GM18526 (cell line): ENCODE results near the gene PRKG1.

Source experiments
- POLR2A ChIP-seq: IDR thresholded peaks from 3 replicates; pipeline ENCODE4 v1.6.1; 2011; ENCODE audit not compliant: insufficient read length; ENCODE audit errors: extremely low read depth

PRKG1 gene

DNA sequence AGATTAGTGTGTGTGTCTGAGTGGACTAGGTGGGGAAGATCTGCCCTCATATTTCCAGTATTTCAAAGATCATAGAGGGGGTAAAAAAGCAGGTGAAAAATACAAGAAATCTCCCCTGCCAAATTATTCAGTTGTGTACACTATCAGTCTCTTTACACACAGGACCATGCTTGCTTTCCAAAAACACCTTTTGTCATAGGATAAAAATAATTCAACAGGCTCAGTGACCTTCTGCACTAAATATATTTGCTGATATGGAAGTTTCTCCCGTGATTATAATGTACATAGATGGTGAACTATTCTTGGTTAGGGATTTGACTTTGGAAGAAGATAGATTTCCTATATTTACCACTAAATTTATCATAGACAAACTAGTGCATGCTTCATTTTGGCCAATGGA, 649.8 kb downstream of the PRKG1 start:
- no peak for TF ChIP-seq POLR2A

DNA sequence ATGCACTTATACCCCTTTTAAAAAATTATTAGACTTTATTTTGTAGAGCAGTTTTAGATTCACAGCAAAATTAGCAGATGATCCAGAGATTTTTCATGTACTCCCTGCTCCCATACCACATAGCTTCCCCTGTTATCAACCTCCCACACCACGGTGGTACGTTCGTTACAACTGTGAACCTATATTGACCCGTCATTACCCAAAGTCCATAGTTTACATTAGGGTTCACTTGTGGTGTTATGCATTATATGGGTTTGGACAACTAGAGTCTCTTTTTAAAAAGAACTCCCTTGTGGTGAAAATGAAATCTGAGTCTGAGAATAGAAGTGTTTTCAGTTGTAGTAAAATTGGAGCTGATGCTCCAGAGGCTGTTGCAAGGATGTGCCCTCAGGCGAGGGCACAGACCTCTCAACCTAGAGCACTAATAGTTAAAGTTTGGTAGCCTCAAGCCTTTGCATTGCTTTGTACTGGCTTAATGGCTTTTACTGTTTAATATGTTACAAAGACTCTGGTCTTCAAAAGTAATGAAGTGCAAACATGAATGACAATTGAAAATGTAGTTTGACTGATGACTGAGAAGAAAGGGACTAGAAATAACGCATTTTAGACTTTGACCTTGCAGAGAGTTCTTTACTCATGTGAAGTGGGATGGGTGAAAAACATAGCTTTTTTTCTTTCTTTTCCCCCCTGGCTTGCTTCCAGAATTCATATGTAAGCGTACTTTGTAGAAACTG, 655.7 kb downstream of the PRKG1 start:
- TF ChIP-seq POLR2A: no peak

DNA sequence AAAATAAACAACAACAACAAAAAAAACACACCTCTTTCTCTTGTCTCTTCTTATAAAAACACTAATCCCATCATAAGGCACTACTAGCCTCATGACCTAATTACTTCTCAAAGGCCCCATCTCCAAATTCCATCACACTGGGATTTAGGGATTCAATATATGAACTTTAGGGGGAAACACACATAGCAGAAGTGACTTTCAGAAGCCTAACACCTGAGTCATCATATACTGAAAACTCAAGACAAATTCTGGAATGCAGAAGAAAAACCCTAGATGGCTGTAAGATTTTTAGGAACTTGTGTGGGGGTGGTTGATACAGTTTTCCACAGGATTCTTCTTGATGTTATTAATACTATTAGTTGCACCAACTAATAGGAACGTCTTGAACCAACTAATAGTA, 658.8 kb downstream of the PRKG1 start:
- TF ChIP-seq POLR2A: no peak

DNA sequence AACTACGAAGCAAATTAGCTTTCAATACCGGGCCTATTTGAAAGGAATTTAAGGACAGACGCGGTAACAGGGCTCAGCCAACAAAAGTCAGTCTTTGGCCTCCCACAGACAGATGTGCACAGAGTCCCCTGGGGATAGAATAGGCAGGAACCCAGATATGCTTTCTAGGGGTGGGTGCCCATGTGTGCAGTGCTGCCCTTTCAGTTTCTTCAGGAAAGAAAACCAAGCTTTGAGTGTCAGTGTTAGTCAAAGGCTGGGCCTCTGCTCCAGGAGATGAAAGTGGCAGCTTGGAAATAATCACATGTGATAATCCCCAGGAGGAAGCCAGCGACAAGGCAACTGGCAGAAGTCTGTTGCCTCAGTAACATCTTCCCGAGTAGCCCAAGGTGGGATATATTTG, 668.9 kb downstream of the PRKG1 start:
- TF ChIP-seq POLR2A: no peak

DNA sequence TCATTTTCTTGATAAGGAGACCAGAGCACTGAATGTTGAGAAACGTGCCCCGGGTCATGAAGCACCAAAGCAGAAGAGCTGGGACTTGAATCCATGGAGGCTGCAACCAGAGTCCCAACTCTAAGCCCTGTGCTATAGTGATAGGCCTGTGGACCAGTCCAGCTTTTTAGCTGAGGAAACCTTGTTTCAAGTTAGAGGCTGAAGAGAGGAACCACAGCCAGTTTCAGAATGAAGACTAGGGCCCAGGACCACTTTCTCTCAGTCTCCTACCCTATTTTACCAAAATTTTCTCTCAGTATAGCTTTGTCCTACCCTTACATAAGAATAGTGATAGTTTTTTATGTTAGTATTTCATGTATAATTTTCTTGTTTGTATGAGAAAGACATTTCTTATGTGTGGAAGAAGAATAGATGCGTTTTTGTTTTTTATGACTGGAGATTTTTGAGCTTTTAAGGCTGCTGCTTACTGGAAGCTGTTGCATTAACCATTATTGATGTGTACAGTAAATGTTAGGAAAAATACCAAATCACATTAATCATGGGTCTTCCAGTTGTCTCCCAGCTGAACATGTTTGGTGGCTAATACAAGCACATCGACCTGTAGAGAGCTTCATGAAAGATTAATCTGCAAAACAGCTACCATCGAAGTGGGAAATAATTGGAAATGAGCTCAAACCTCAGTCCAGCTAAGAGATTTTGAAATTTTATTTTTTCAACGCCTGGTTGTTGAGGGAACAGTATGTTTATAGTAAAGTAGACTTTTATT, 670.1 kb downstream of the PRKG1 start:
- no peak for TF ChIP-seq POLR2A

DNA sequence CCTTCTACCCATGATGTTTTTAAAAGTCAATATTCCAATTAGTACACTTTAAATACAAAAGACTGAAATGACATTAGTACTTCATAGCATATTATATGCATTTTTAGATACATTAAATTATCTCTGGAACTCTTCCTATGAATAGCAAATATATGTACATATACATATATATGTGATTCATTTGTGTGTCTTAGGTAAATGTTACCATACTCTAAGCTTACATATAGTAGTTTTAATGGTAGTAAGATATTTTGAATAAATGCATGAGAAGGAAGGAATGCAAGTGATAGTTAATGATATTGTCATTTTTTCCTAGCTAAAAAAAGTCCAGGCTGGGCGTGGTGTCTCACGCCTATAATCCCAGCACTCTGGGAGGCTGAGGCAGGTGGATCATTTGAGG, 671.1 kb downstream of the PRKG1 start:
- TF ChIP-seq POLR2A: no peak

DNA sequence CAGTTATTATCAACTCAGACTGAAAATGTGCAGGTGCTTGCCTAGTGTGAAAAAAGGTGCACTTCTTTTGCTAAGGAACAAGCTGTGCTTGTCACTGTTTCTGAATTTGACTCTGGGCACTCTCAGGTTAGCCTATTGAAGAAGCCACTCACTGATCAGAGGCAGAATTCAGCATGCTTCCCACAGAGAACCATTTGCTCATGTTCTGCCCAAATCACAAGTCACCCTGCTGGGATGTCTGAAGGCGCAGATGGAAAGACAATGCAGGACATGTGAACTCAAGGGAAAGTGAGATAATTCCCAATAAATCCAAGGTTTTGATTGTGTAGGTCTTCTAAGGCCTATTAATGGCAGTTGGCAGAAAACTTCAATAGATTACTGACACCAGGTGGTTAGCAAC, 672.9 kb downstream of the PRKG1 start:
- TF ChIP-seq POLR2A: no peak

DNA sequence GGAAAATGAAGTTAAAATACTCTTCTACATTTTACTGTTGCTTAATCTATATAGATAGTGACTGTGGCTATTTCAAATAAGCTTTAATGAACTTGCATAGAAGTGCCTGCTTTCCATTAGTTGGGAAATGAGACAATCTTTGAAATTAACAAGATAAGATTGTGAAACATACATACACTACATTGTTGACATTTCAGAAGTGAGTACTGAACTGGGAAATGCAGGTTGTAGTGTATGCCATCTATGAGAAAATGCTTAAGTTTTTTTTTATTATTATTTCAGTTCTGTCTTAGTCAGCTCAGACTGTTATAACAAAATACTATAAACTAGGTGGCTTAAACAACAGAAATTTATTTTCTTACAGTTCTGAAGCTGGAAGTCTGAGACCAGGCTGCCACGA, 674.7 kb downstream of the PRKG1 start:
- no peak for TF ChIP-seq POLR2A

DNA sequence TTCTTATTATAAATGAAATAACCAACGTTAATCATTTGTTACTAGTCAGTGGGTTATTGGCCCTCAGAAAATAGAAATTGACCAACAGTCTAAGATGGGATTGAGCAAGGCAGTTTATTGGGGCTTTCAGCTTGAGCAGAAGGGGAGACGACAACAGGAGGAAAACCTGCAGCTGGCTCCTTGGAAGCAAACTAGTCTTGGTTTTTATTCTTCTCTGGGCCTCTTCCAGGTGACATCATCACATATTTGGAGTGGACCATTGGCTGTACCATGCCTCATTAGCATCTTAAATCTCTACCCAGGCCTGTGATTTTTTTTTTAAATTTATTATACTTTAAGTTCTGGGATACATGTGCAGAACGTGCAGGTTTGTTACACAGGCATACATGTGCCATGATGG, 684.1 kb downstream of the PRKG1 start:
- TF ChIP-seq POLR2A: no peak

DNA sequence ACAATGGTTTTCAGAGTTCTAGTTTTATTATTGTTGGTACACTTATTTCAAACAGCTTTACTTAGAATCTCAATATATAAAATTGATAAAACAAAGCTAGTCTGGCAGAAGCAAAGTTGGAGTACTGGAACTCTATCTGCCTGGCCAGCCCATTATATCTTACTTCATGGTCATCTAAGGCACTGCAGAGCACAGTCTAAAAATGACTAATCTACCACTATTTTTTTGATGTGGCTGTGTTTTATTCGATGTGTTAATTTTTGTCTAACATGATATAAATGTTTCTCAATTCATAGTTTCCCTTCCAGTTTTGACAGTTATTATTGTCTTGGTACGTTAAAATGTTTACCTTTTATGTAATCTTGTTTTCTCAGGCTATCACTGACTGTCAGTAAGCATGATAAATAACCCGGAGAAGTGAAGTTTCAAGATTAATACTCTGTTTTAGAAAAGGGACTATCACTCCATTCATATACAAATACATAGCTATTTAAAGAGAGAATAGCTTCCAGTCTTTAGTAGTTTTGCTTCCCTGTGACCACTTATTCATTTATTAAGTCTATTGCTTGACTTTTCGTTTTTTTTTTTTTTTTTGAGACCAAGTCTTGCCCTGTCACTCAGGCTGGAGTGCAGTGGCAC, 685.7 kb downstream of the PRKG1 start:
- TF ChIP-seq POLR2A: no peak

DNA sequence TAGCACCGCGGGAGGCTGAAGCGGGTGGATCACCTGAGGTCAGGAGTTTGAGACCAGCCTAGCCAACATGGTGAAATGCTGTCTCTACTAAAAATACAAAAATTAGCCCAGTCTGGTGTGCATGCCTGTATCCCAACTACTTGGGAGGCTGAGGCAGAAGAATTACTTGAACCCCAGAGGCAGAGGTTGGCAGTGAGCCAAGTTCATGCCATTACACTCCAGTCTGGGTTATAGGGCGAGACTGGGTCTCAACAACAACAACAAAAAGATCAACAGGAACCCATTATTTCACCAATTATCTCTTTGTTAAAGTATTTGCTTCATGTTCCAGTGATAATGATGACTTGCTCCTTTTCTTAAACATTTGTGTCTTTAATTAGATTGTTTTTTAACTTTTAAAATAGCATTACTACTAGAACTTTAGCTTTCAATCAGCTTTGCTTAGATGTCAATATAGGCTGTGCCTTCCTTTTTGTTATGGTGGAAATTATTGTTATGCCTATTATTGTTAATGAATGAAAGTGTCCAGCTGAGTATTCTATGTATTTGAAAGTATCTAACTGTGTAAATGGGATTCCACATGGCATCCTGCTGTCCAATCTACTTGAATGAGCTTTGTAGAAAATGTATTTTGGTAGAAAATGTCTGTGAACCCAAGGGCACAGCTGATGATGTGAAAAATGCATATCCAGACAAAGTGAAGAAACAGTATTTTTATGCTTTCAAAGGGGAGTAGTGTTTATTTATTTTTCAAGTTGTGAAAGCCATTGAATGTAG, 686.8 kb downstream of the PRKG1 start:
- TF ChIP-seq POLR2A: no peak

DNA sequence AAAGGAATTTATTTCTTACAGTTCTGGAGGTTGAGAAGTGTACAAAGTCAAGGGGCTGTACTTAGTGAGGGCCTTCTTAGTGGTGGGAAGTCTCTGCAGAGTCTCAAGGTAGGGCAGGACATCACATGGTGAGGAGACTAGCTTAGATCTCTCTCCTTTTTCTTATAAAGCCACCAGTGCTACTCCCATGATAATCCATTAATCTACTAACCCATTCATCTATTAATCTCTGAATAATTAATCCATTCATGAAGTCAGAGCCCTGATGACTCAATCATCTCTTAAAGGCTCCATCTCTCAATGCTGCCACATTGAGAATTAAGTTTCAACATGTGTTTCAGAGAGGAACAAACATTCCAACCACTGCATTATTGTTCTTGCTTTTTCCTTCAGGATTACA, 689.5 kb downstream of the PRKG1 start:
- TF ChIP-seq POLR2A: no peak

DNA sequence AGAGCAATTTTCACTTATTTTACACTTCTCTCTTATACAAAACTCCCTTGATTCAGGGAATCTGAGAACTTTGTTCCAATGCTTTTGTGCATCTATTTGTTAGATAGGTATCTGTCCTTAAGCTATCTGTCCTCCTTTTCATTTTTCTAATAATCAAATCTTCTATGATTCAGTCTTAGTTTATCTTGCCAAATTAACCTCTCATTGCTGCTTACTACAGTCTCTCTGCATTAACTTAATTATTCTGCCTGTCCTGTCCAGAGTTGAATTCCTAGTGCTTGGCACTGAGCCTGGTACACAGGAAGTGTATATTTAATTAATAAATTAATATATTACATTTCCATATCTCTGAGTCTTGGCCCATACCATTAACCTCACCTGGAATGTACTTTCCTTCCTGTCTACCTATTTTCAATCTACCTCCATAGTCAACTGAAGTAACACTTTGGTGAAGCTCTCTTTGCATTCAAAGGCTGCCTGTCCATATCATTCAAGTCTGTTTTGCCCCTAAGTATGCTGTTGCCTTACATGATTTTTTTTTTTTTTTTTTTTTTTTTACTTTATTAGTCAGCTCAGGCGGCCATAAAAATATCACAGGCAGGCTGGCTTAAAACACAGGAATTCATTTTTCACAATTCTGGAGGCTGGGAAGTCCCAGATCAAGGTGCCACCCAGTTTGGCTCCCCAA, 691.1 kb downstream of the PRKG1 start:
- no peak for TF ChIP-seq POLR2A

DNA sequence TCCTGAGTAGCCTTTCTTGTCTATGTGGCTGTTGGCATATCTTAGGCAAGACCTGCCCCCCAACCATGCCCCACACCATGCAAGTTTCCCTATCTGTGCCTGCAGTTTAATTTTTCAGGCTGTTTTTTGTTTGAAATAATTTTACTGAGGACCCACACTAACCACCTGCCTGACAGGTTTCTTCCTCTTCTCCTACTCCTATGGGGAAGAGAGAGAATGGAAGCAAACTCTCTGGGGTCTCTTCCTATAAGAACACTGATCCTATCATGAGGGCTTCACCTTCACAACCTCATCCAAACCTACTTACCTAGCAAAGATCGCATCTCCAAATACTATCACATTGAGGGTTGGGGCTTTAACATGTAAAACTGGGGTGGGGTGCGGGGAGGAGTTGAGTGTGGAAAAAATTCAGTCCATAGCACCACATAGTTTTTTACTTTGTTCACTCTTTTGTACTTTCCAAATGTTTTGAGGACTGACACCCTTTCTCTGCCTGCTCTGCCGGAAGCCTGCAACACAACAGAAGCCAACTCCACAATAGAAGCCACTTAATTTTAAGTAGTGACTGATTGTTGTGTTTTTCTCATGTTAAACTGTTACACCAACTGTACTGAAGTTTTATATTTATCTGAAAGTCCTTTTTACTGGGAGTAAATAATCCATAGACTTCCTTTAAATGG, 692.3 kb downstream of the PRKG1 start:
- no peak for TF ChIP-seq POLR2A
